Prostate gland (tissue), 2 donors: Measurements from ENCODE around the gene ISY1.

Experiments
- CTCF ChIP-seq, 4 experiments: fragments of 200-600 bp in 2 of 4; fragments of 450-650 bp in 2 of 4; sonication (generic) in 2 of 4; IDR thresholded peaks; 1 replicate in 3 of 4; 2 replicates in 1 of 4; pipeline ENCODE4 v1.5.1; 2016 to 2019; ENCODE audit warnings: antibody characterized with exemption in 4 of 4, mild to moderate bottlenecking in 2 of 4, moderate library complexity in 2 of 4
- POLR2A ChIP-seq: fragments of 450-650 bp; IDR thresholded peaks from one replicate; pipeline ENCODE4 v1.6.1; 2016; ENCODE audit warnings: antibody characterized with exemption, mild to moderate bottlenecking

GRCh38 chr3:129123314-129124060 is 37.4 kb downstream of the ISY1 start:
- no peak for TF ChIP-seq CTCF (IDR thresholded peaks at IDR 0.05)
- no peak for TF ChIP-seq POLR2A
